Endometrial microvascular endothelial cells (primary cell): ENCODE results near the gene PIGP. TPM values are rescaled to one million over a fixed set of nuclear protein-coding genes. Genes with fewer than 3 reads are reported as not detected.
"Not testable (repeated sequence)": the region's sequence is repeated elsewhere in the genome, so short reads cannot be mapped to it uniquely, and the experiment has no call there.

Source experiments
- in situ Hi-C: cut with HindIII; loops from 2 replicates; pipeline ENCODE4 v1.10.0; 2017; ENCODE audit warnings: low sequenced_read_pairs, low pct_unique_long_range_greater_than_20kb; ENCODE audit errors: inconsistent ontology term
- total RNA-seq: library from RNA; depleted of rRNA; stranded (reverse); fragments of >200 nt; gene quantifications from one replicate; pipeline ENCODE4 v1.2.3, GENCODE V29; 2015; ENCODE audit errors: inconsistent ontology term

The PIGP gene
- total RNA-seq = 28.2 TPM

- in situ Hi-C loops = no loop called here
These were observed at the start of gene PIGP, which contains the start of gene TTC3 for GRCh38 chr21:37072988-37073416. Gene PIGP, minus strand, starts transcription at chr21:37073071. Its CDS starts 556 bp downstream, at chr21:37072515. Gene TTC3, plus strand, starts transcription at chr21:37073254. Its CDS starts 14,004 bp downstream, at chr21:37087258.

- in situ Hi-C loops = no loop called here
These were observed 46.7 kb upstream of the PIGP start for GRCh38 chr21:37119421-37120218.

GRCh38 chr21:37118187-37118826 is 45.4 kb upstream of the PIGP start:
- in situ Hi-C loops = no loop called here

DNA sequence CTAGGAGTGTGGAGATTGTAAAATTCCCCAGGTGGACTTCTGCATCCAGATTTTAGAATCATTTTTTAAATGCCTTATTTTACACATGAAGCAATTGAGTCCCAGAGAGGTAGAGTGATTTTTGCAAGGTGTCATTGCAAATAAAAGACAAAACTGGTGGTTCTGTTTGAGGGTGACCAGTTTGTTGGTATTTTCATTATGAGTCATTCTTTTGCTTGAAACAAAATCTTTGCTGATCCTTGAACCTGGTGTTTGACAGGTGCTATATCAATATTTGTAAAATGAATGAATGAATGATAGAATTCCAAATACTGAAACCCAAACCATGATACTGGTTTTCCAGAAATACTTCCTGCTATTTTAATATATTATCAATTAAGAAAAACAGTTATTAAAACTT is 44.3 kb upstream of the PIGP start:
- in situ Hi-C loops = no loop called here

DNA sequence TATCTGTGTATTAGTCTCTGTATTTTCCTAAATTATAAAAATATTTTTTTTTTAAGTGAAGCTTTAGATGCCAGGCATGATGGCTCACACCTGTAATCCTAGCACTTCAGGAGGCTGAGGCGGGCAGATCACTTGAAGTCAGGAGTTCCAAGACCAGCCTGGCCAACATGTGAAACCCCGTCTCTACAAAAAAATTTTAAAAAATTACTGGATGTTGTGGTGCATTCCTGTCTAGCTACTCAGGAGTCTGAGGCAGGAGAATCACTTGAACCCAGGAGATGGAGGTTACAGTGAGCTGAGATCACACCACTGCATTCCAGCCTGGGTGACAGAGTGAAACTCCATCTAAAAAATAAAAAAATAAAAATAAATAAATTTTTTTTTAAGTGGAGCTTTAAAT is 43.6 kb upstream of the PIGP start:
- in situ Hi-C loops = not testable (repeated sequence)

- in situ Hi-C loops = not testable (repeated sequence)
These were observed 41.4 kb upstream of the PIGP start for GRCh38 chr21:37114301-37114700.

DNA sequence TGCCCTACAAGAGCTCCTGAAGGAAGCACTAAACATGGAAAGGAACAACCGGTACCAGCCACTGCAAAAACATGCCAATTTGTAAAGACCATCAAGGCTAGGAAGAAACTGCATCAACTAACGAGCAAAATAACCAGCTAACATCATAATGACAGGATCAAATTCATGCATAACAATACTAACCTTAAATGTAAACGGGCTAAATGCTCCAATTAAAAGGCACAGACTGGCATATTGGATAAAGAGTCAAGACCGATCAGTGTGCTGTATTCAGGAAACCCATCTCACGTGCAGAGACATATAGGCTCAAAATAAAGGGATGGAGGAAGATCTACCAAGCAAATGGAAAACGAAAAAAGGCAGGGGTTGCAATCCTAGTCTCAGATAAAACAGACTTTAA is 38.2 kb upstream of the PIGP start:
- in situ Hi-C loops = not testable (repeated sequence)

DNA sequence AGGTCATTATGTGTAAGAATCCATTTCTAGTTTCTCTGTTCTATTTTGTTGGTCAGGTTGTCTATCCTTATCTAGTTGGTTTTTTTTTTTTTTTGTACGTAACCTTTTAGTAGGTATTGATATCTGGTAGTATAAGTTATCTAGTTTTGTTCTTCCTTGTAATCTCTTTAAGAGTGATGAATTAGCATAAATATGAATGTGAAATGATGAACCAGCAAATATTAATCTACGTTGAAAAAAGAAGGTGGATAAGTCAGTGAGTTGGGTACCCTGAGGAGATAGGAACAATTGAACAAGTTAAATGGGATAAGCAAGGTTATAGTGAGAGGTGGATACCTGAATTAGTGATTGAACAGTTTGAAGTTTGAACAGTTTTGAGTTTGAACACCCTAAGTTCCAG is 34.1 kb upstream of the PIGP start:
- in situ Hi-C loops = no loop called here

- in situ Hi-C loops = not testable (repeated sequence)
These were observed 29.9 kb upstream of the PIGP start for GRCh38 chr21:37102746-37103145.

- in situ Hi-C loops = no loop called here
These were observed 28.5 kb upstream of the PIGP start for GRCh38 chr21:37101384-37101783.

DNA sequence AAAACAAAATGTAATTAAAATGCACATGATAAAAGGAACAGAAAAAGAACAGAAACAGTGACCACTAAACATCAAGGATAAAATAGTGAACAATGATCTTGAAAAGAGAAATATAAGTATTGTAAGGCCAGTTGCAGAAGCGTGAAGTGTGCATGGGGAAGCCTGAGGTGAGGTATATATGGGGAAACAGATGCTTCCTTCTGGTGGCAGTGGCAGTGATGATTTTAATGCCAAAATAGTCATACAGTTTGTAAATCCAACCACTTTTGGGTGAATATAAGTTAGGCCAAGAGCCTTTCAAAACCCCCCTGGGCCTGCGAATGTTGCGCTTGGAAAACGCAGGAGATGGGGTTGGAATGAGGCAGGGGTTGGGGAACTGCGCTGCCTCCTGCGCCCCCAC is 27.4 kb upstream of the PIGP start:
- in situ Hi-C loops = no loop called here

- in situ Hi-C loops = no loop called here
These were observed 25.9 kb upstream of the PIGP start for GRCh38 chr21:37098751-37099150.

DNA sequence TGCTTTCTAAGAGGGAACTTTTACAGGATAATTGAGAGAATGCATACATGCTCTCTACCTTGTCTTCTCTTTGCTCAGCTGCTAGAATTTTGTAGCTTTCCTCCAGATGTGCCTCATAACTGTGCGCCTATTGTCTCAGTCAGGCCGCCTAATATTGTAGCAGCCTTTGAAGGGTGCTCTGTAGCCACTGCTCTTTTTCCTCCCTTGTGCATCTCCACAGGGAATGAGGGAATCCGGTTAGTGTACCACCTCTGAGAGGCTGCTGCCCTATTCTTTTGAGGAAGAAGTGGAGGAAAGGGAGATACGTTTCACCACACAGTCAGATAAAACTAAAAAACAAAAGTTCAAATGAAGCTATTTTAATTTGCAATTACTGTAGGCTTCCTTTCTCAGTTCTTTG is 22.9 kb upstream of the PIGP start:
- in situ Hi-C loops = no loop called here

GRCh38 chr21:37093977-37094376 is 21.1 kb upstream of the PIGP start:
- in situ Hi-C loops = no loop called here

- in situ Hi-C loops = no loop called here
These were observed 15.4 kb upstream of the PIGP start for GRCh38 chr21:37088186-37088735.

- in situ Hi-C loops = no loop called here
These were observed 14.3 kb upstream of the PIGP start for GRCh38 chr21:37087188-37087587.

DNA sequence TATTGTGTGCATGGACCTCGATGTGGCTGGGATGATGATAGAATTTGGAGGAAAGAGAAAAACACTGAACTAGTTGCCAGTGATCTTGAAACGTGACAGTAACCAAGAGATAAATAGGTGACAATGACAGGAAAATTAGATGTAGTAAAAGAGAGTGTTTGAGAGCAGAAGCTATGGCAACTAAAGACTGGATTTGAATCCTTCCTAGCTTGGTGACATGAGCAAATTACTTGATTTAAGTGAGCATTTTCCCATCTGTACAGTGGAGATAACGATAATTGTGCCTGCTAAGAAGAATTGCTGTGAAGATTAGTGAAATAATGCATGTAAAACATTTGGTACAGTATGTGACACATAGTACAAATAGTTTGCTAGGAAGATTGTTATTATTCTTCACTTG is 12.9 kb upstream of the PIGP start:
- in situ Hi-C loops = no loop called here

GRCh38 chr21:37082856-37083528 is 10.1 kb upstream of the PIGP start:
- in situ Hi-C loops = no loop called here

DNA sequence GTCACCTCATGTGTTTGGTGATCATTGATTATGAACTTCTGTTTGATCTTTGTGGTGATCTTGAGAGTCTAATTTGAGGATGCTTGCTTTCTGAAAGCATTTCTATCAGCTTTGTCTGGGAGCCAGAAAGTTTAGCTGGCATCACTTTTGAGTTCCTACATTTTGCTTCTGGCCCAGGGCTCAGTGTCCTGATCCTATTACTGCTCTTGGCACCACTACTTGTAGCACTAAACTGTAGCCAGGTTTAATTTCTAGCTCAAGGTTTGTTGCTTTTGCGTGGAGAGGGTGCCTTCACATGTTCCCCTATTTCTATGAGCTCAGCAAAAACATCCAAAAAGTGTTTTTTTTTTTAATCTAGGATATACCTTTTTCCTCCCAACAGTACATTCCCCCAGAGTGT is 9.5 kb upstream of the PIGP start:
- in situ Hi-C loops = no loop called here
